H1 (cell line): Measurements from ENCODE around the gene STAT5A. TPM values are rescaled to one million over a fixed set of nuclear protein-coding genes. Genes with fewer than 3 reads are reported as not detected.

Experiments
- ASH2L ChIP-seq: fragments of 200-600, 300-600 bp; sonication (generic); IDR thresholded peaks from one replicate; pipeline ENCODE4 v1.7.1; 2017; ENCODE audit warnings: low read length
- KDM4A ChIP-seq: IDR thresholded peaks from one replicate; pipeline ENCODE4 v1.7.1; 2012; ENCODE audit warnings: low read depth, mild to moderate bottlenecking, moderate library complexity, low read length, inconsistent platforms; ENCODE audit not compliant: severe bottlenecking
- POLR2AphosphoS5 ChIP-seq: IDR thresholded peaks from 2 replicates; pipeline ENCODE4 v1.6.1; 2011; ENCODE audit warnings: low read depth, low read length
- SP2 ChIP-seq: IDR thresholded peaks from 2 replicates; pipeline ENCODE4 v1.6.1; 2012; ENCODE audit warnings: mild to moderate bottlenecking, low read length, inconsistent platforms
- SP4 ChIP-seq: IDR thresholded peaks from 2 replicates; pipeline ENCODE4 v1.6.1; 2012; ENCODE audit warnings: low read length, inconsistent platforms
- TBP ChIP-seq: IDR thresholded peaks from 2 replicates; pipeline ENCODE4 v1.6.1; 2011; ENCODE audit warnings: low read depth, low read length, improper control_type of control experiment
- polyA plus RNA-seq, 7 experiments: library from polyadenylated mRNA; depleted of rRNA in 3 of 7; stranded (reverse) in 5 of 7; unstranded in 2 of 7; fragments of >200 nt in 5 of 7; fragments of 200-250 nt in 2 of 7; gene quantifications; 1 replicate in 5 of 7; 2 replicates in 1 of 7; 4 replicates in 1 of 7; pipeline versions ENCODE4 v1.2.1 to v1.2.3, GENCODE V29; 2011 to 2013; ENCODE audit warnings: missing spikeins in 2 of 7, mixed read lengths in 2 of 7
- total RNA-seq: library from RNA; stranded (reverse); fragmentation: NEBNext Ultra II Directional; extraction: Animal tissue kit (Norgen Biotek cat#: 25700); gene quantifications from 2 replicates; pipeline ENCODE4 v1.2.1, GENCODE V29; 2021

The STAT5A gene
- total and polyA plus RNA-seq, 2 of the 8 experiments (the other 6 are each of a cell fraction or from before 2014, with no cell fraction given): 4.2 to 5.4 TPM

GRCh38 chr17:42313389-42313772 lies 25.1 kb downstream of the STAT5A start (continued):
- TF ChIP-seq ASH2L (no peak), SP2 (no peak), TBP (no peak), POLR2AphosphoS5 (no peak), SP4 (no peak), KDM4A (no peak)
